Endothelial cell of umbilical vein (primary cell): ENCODE results near the gene PRUNE2.

ENCODE experiments used
- EZH2 ChIP-seq: IDR thresholded peaks from 2 replicates; pipeline ENCODE4 v1.6.1; 2012; ENCODE audit warnings: borderline replicate concordance, low read depth, mild to moderate bottlenecking, moderate library complexity, low read length, inconsistent platforms; ENCODE audit not compliant: severe bottlenecking
- MYC ChIP-seq: IDR thresholded peaks from one replicate; pipeline ENCODE4 v1.6.1; 2011; ENCODE audit warnings: mild to moderate bottlenecking, low read depth, low read length
- POLR2A ChIP-seq: IDR thresholded peaks from 2 replicates; pipeline ENCODE4 v1.6.1; 2012; ENCODE audit warnings: low read depth, mild to moderate bottlenecking, control low read depth, low read length
- POLR2AphosphoS5 ChIP-seq: IDR thresholded peaks from 2 replicates; pipeline ENCODE4 v1.6.1; 2012; ENCODE audit warnings: low read depth, mild to moderate bottlenecking, control low read depth, low read length, moderate library complexity; ENCODE audit not compliant: insufficient read depth
- TF ChIP-seq, protein P1 (sequence below), 2 donors: IDR thresholded peaks; 1 replicate in 1 of 2; 2 replicates in 1 of 2; pipeline ENCODE4 v1.5.1; 2011; ENCODE audit warnings: low read length in 2 of 2, mild to moderate bottlenecking in 2 of 2, moderate library complexity in 2 of 2, control low read depth in 1 of 2, inconsistent platforms in 1 of 2, low read depth in 1 of 2; ENCODE audit not compliant: insufficient read depth in 1 of 2; ENCODE audit errors: extremely low read depth in 1 of 2

DNA sequence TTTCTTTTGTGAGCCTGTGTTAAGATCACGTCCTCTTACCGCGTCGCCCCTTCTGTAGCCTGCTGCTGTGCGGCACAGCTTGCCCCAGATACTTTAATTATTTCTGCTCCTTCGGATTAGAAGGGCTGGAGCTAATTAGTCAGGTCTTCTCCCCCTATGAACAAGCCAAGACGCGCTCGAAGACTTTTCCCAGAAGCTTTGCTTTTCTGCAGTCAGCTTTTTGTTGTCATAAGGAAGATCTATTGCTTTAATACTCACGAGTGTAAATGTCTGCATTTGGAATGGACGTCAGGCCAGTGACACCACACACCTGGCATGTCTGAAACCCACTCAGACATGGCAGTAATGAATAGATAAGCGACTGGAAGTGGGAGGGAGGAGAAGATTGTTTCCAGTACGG, 37.0 kb downstream of the PRUNE2 start:
- TF ChIP-seq, protein P1, sequence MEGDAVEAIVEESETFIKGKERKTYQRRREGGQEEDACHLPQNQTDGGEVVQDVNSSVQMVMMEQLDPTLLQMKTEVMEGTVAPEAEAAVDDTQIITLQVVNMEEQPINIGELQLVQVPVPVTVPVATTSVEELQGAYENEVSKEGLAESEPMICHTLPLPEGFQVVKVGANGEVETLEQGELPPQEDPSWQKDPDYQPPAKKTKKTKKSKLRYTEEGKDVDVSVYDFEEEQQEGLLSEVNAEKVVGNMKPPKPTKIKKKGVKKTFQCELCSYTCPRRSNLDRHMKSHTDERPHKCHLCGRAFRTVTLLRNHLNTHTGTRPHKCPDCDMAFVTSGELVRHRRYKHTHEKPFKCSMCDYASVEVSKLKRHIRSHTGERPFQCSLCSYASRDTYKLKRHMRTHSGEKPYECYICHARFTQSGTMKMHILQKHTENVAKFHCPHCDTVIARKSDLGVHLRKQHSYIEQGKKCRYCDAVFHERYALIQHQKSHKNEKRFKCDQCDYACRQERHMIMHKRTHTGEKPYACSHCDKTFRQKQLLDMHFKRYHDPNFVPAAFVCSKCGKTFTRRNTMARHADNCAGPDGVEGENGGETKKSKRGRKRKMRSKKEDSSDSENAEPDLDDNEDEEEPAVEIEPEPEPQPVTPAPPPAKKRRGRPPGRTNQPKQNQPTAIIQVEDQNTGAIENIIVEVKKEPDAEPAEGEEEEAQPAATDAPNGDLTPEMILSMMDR (IDR thresholded peaks at IDR 0.05; ENCODE audit: extremely low read depth in 1 of 2, insufficient read depth in 1 of 2, low read depth in 1 of 2, low read length in 2 of 2): no peak
- TF ChIP-seq POLR2A (no peak), EZH2 (no peak), MYC (no peak), POLR2AphosphoS5 (no peak)
